Measurements from ENCODE around the gene GRIA4. TPM values are rescaled to one million over a fixed set of nuclear protein-coding genes. Genes with fewer than 3 reads are reported as not detected.

GRIA4 gene
- total and polyA plus RNA-seq, 2 donors (not counting 1 experiment from before 2014, with no cell fraction given) = not detected

- H3K27me3 Mint-ChIP-seq = no peaks in the 10 kb centered on the region
- TF ChIP-seq EZH2 (IDR thresholded peaks at IDR 0.05; ENCODE audit: borderline replicate concordance, insufficient read depth, low read depth, low read length, poor library complexity, severe bottlenecking) (no peak), CTCF (IDR thresholded peaks at IDR 0.05) (no peak)
- intact Hi-C loops (cut with micrococcal nuclease) = no loop called here
- Histone ChIP-seq H3K9me3 (ENCODE audit: control extremely low read depth in 1 of 3, control insufficient read depth in 2 of 3, insufficient read depth in 1 of 3, low read length in 2 of 3) (no peaks in the 10 kb centered on the region), H3K4me3 (ENCODE audit: control extremely low read depth in 1 of 5, extremely low read depth in 1 of 5, insufficient read depth in 1 of 5, low read depth in 2 of 5, low read length in 4 of 5) (no peak overlapping the region), H3K9ac (ENCODE audit: low read length) (no peak overlapping the region), H2AFZ (ENCODE audit: insufficient read depth, low read depth, low read length, poor library complexity, severe bottlenecking) (no peak overlapping the region), H3K36me3 (replicated peaks in 1 of 2; ENCODE audit: control extremely low read depth in 1 of 2, control insufficient read depth in 1 of 2, extremely low read depth in 1 of 2, insufficient read depth in 2 of 2, low read length in 1 of 2) (no peaks in the 10 kb centered on the region), H4K20me1 (ENCODE audit: control insufficient read depth, insufficient read depth, low read length, poor library complexity, severe bottlenecking) (no peaks in the 10 kb centered on the region), H3K4me1 (ENCODE audit: control insufficient read depth in 2 of 2, insufficient read depth in 2 of 2, low read length in 2 of 2) (no peaks in the 10 kb centered on the region), H3K79me2 (ENCODE audit: control insufficient read depth, insufficient read depth, low read length) (no peaks in the 10 kb centered on the region), H3K27me3 (replicated peaks in 1 of 4; ENCODE audit: control extremely low read depth in 1 of 4, control insufficient read depth in 3 of 4, insufficient read depth in 4 of 4, low read length in 3 of 4) (no peaks in the 10 kb centered on the region), H3K27ac (ENCODE audit: low read length in 2 of 2) (no peak overlapping the region), H3K4me2 (replicated peaks; ENCODE audit: low read depth, low read length, poor library complexity, severe bottlenecking) (no peak overlapping the region)
- ATAC-seq (ENCODE audit: low read depth) = no peak
- WGBS (ENCODE audit: insufficient coverage) = no CpG with 5 or more reads among the region's 2 CpGs
- H3K4me3 Mint-ChIP-seq = no peak overlapping the region
- H3K4me1 Mint-ChIP-seq = no peaks in the 10 kb centered on the region
- DNase-seq = no peak
- ChIA-PET CTCF (no interaction called here), POLR2A (no interaction called here)
- no peak overlapping the region for H3K27ac Mint-ChIP-seq
- no peaks in the 10 kb centered on the region for H3K9me3 Mint-ChIP-seq (ENCODE audit: insufficient read depth)
Observed at GRCh38 chr11:105741488-105742020, 131.7 kb downstream of the GRIA4 start.

GRCh38 chr11:105754260-105754659, 144.4 kb downstream of the GRIA4 start:
- no peaks in the 10 kb centered on the region for H3K4me1 ChIP-seq (ENCODE audit: control insufficient read depth in 2 of 2, insufficient read depth in 2 of 2, low read length in 2 of 2)

More at GRCh38 chr11:105754260-105754659, 144.4 kb downstream of the GRIA4 start:
- intact Hi-C loops (cut with micrococcal nuclease) = no loop called here
- H3K36me3 ChIP-seq (replicated peaks in 1 of 2; ENCODE audit: control extremely low read depth in 1 of 2, control insufficient read depth in 1 of 2, extremely low read depth in 1 of 2, insufficient read depth in 2 of 2, low read length in 1 of 2) = no peaks in the 10 kb centered on the region
- H3K27ac ChIP-seq (ENCODE audit: low read length in 2 of 2) = no peak overlapping the region
- CTCF ChIA-PET = no interaction called here
- H3K27me3 ChIP-seq (replicated peaks in 1 of 4; ENCODE audit: control extremely low read depth in 1 of 4, control insufficient read depth in 3 of 4, insufficient read depth in 4 of 4, low read length in 3 of 4) = no peaks in the 10 kb centered on the region
- H3K27me3 Mint-ChIP-seq = no peaks in the 10 kb centered on the region
- no peak for DNase-seq
- H4K20me1 ChIP-seq (ENCODE audit: control insufficient read depth, insufficient read depth, low read length, poor library complexity, severe bottlenecking) = no peaks in the 10 kb centered on the region
- no peak overlapping the region for H3K4me2 ChIP-seq (replicated peaks; ENCODE audit: low read depth, low read length, poor library complexity, severe bottlenecking)
- ATAC-seq (ENCODE audit: low read depth) = no peak
- no peaks in the 10 kb centered on the region for H3K4me1 Mint-ChIP-seq
- TF ChIP-seq EZH2 (IDR thresholded peaks at IDR 0.05; ENCODE audit: borderline replicate concordance, insufficient read depth, low read depth, low read length, poor library complexity, severe bottlenecking) (no peak), CTCF (IDR thresholded peaks at IDR 0.05) (no peak)
- no peak overlapping the region for H3K4me3 Mint-ChIP-seq
- H3K9me3 ChIP-seq (ENCODE audit: control extremely low read depth in 1 of 3, control insufficient read depth in 2 of 3, insufficient read depth in 1 of 3, low read length in 2 of 3) = peaks cover 0 to 1% (median 0%) of the 10 kb centered on the region in 3 donors
- POLR2A ChIA-PET = no interaction called here
- H3K4me3 ChIP-seq (ENCODE audit: control extremely low read depth in 1 of 5, extremely low read depth in 1 of 5, insufficient read depth in 1 of 5, low read depth in 2 of 5, low read length in 4 of 5) = no peak overlapping the region
- WGBS (ENCODE audit: insufficient coverage) = no CpG with 5 or more reads among the region's 1 CpG
- no peaks in the 10 kb centered on the region for H3K79me2 ChIP-seq (ENCODE audit: control insufficient read depth, insufficient read depth, low read length)
- no peak overlapping the region for H2AFZ ChIP-seq (ENCODE audit: insufficient read depth, low read depth, low read length, poor library complexity, severe bottlenecking)
- no peak overlapping the region for H3K9ac ChIP-seq (ENCODE audit: low read length)
- H3K27ac Mint-ChIP-seq = no peak overlapping the region
- H3K9me3 Mint-ChIP-seq (ENCODE audit: insufficient read depth) = no peaks in the 10 kb centered on the region

Data from B cell (primary cell).